Upper lobe of left lung (tissue), 4 donors: Measurements from ENCODE around the gene EPHB1.

Experiments used
- CTCF ChIP-seq, 6 experiments: fragments of 450-650 bp in 4 of 6; fragments of 200-600 bp in 2 of 6; sonication (generic) in 2 of 6; IDR thresholded peaks; one replicate each; pipeline ENCODE4 v1.5.1; 2016 to 2019; ENCODE audit warnings: antibody characterized with exemption in 6 of 6
- POLR2A ChIP-seq, 4 donors: fragments of 450-650 bp; IDR thresholded peaks; one replicate each; pipeline ENCODE4 v1.5.1; 2016 to 2017; ENCODE audit warnings: antibody characterized with exemption in 4 of 4, mild to moderate bottlenecking in 2 of 4

DNA sequence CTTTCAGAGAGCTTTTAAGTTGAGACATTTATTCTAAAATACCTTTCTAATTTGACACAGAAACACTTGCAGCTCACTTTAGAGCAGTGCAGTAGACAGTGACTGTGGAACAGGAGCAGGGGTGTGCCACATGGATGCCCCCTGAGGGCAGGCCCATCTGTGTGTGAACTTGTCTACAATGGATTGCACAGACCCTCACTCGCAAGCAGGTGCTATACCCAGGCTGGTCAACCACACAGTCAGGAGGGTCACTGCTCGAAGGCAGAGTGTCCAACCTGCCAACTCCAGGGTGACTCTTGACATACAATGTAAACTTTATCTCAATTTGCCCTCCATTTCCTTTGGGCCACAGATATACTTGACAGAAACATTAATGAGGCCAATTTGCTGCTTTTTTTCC lies 437.2 kb downstream of the EPHB1 start:
- TF ChIP-seq POLR2A (IDR thresholded peaks at IDR 0.05) (no peak), CTCF (IDR thresholded peaks at IDR 0.05) (no peak)
